H9 (cell line): Measurements from ENCODE around the gene STK38. TPM values are rescaled to one million over a fixed set of nuclear protein-coding genes. Genes with fewer than 3 reads are reported as not detected.

Experiments
- DNase-seq: peaks from one replicate; pipeline ENCODE4 v3.0.0-alpha.2; 2017
- H2AFZ ChIP-seq: one replicate; pipeline ENCODE4 v1.6.1; 2013; ENCODE audit warnings: mild to moderate bottlenecking, low read length, control low read depth, moderate library complexity
- H2AK5ac ChIP-seq: 2 replicates; pipeline ENCODE4 v1.6.1; 2013; ENCODE audit warnings: low read length, control low read depth, mixed read lengths; ENCODE audit not compliant: insufficient read length
- H2BK120ac ChIP-seq: one replicate; pipeline ENCODE4 v1.6.1; 2013; ENCODE audit warnings: low read depth, mild to moderate bottlenecking, low read length, control low read depth, inconsistent platforms; ENCODE audit not compliant: poor library complexity, severe bottlenecking
- H2BK12ac ChIP-seq: 2 replicates; pipeline ENCODE4 v1.6.1; 2013; ENCODE audit warnings: low read length, control low read depth, mixed read lengths, low read depth; ENCODE audit not compliant: insufficient read length
- H2BK15ac ChIP-seq: 2 replicates; pipeline ENCODE4 v1.6.1; 2013; ENCODE audit warnings: low read depth, low read length, control low read depth
- H2BK20ac ChIP-seq: one replicate; pipeline ENCODE4 v1.6.1; 2013; ENCODE audit warnings: low read depth, mild to moderate bottlenecking, low read length, control low read depth, inconsistent platforms; ENCODE audit not compliant: poor library complexity, severe bottlenecking
- H2BK5ac ChIP-seq: 2 replicates; pipeline ENCODE4 v1.6.1; 2013; ENCODE audit warnings: low read length, control low read depth, mixed read lengths; ENCODE audit not compliant: insufficient read length
- H3K14ac ChIP-seq: 2 replicates; pipeline ENCODE4 v1.6.1; 2013; ENCODE audit warnings: low read length, control low read depth; ENCODE audit not compliant: insufficient read depth
- H3K18ac ChIP-seq: 2 replicates; pipeline ENCODE4 v1.6.1; 2013; ENCODE audit warnings: low read depth, mild to moderate bottlenecking, mixed read lengths, low read length, control low read depth; ENCODE audit not compliant: insufficient read length
- H3K23ac ChIP-seq: 2 replicates; pipeline ENCODE4 v1.6.1; 2013; ENCODE audit warnings: low read length, control low read depth, mixed read lengths, low read depth; ENCODE audit not compliant: insufficient read length
- H3K23me2 ChIP-seq: 2 replicates; pipeline ENCODE4 v1.6.1; 2013; ENCODE audit warnings: low read depth, mild to moderate bottlenecking, mixed read lengths, low read length, control low read depth; ENCODE audit not compliant: insufficient read length, poor library complexity, severe bottlenecking
- H3K27ac ChIP-seq: 2 replicates; pipeline ENCODE4 v1.5.1; 2013; ENCODE audit warnings: low read length, control low read depth, mixed read lengths, low read depth; ENCODE audit not compliant: insufficient read length
- H3K27me3 ChIP-seq: 2 replicates; pipeline ENCODE4 v1.6.1; 2013; ENCODE audit warnings: low read length, control low read depth, inconsistent platforms; ENCODE audit not compliant: insufficient read depth
- H3K4ac ChIP-seq: 2 replicates; pipeline ENCODE4 v1.6.1; 2013; ENCODE audit warnings: low read depth, mild to moderate bottlenecking, control low read depth, inconsistent platforms, low read length, moderate library complexity
- H3K4me1 ChIP-seq: 2 replicates; pipeline ENCODE4 v1.6.1; 2013; ENCODE audit warnings: low read length, control low read depth, inconsistent platforms; ENCODE audit not compliant: insufficient read depth
- H3K4me2 ChIP-seq: 2 replicates; pipeline ENCODE4 v1.6.1; 2013; ENCODE audit warnings: low read length, control low read depth, mixed read lengths; ENCODE audit not compliant: insufficient read length, insufficient read depth
- H3K56ac ChIP-seq: 2 replicates; pipeline ENCODE4 v1.6.1; 2013; ENCODE audit warnings: low read depth, mild to moderate bottlenecking, mixed read lengths, low read length, control low read depth; ENCODE audit not compliant: insufficient read length
- H3K79me1 ChIP-seq: 2 replicates; pipeline ENCODE4 v1.6.1; 2013; ENCODE audit warnings: low read depth, mild to moderate bottlenecking, moderate library complexity, low read length, control low read depth, inconsistent platforms; ENCODE audit not compliant: insufficient read depth, poor library complexity, severe bottlenecking
- H3K79me2 ChIP-seq: 2 replicates; pipeline ENCODE4 v1.6.1; 2013; ENCODE audit warnings: low read length, control low read depth, inconsistent platforms; ENCODE audit not compliant: insufficient read depth
- H3K9ac ChIP-seq: 2 replicates; pipeline ENCODE4 v1.6.1; 2013; ENCODE audit warnings: low read length, control low read depth, mixed read lengths; ENCODE audit not compliant: insufficient read length; ENCODE audit errors: extremely low read depth
- H3K9me3 ChIP-seq: one replicate; pipeline ENCODE4 v1.6.1; 2013; ENCODE audit warnings: low read depth, low read length, inconsistent platforms; ENCODE audit not compliant: control insufficient read depth
- H3T11ph ChIP-seq: one replicate; pipeline ENCODE4 v1.6.1; 2013; ENCODE audit warnings: mild to moderate bottlenecking, low read length, control low read depth, inconsistent platforms
- H4K20me1 ChIP-seq: one replicate; pipeline ENCODE4 v1.6.1; 2013; ENCODE audit not compliant: control insufficient read depth, insufficient read length, insufficient read depth
- H4K5ac ChIP-seq: 2 replicates; pipeline ENCODE4 v1.6.1; 2013; ENCODE audit warnings: low read depth, mild to moderate bottlenecking, mixed read lengths, low read length, control low read depth; ENCODE audit not compliant: insufficient read length
- H4K8ac ChIP-seq: replicated peaks from 2 replicates; pipeline ENCODE4 v1.6.1; 2013; ENCODE audit warnings: low read length, control low read depth, mixed read lengths, low read depth; ENCODE audit not compliant: insufficient read length
- H4K91ac ChIP-seq: 2 replicates; pipeline ENCODE4 v1.6.1; 2013; ENCODE audit warnings: low read depth, mild to moderate bottlenecking, moderate library complexity, mixed read lengths, low read length, control low read depth; ENCODE audit not compliant: insufficient read length
- H3K27ac Mint-ChIP-seq, 3 experiments: 2 replicates in 2 of 3; 3 replicates in 1 of 3; pipeline ENCODE4 v1.8.0; 2020 to 2021; ENCODE audit warnings: mixed read lengths in 3 of 3, mild to moderate bottlenecking in 1 of 3, moderate library complexity in 1 of 3
- H3K27me3 Mint-ChIP-seq: 2 replicates; pipeline ENCODE4 v1.8.0; 2021; ENCODE audit warnings: low read depth, mild to moderate bottlenecking, moderate library complexity, mixed read lengths
- H3K36me3 Mint-ChIP-seq, 3 experiments: 2 replicates in 2 of 3; 3 replicates in 1 of 3; pipeline ENCODE4 v1.8.0; 2020 to 2021; ENCODE audit warnings: low read depth in 3 of 3, mixed read lengths in 3 of 3; ENCODE audit not compliant: insufficient read depth in 1 of 3
- H3K4me1 Mint-ChIP-seq, 2 experiments: 2 replicates each; pipeline ENCODE4 v1.8.0; 2020; ENCODE audit warnings: mixed read lengths in 2 of 2
- H3K4me3 Mint-ChIP-seq, 2 experiments: 2 replicates in 1 of 2; 3 replicates in 1 of 2; pipeline ENCODE4 v1.8.0; 2020 to 2021; ENCODE audit warnings: mild to moderate bottlenecking in 2 of 2, mixed read lengths in 2 of 2, moderate library complexity in 1 of 2
- H3K9me3 Mint-ChIP-seq, 2 experiments: 2 replicates in 1 of 2; 3 replicates in 1 of 2; pipeline ENCODE4 v1.8.0; 2020; ENCODE audit warnings: mild to moderate bottlenecking in 2 of 2, mixed read lengths in 2 of 2, moderate library complexity in 1 of 2
- WGBS: extraction: QIAGEN DNeasy Blood & Tissue Kit; methylation state at CpG from one replicate; pipeline ENCODE4 v1.1.7; 2013; ENCODE audit warnings: missing lambda C conversion rate, low lambda C conversion rate, mixed read lengths; ENCODE audit not compliant: insufficient read length; ENCODE audit errors: extremely low coverage; 5-methylcytosine and 5-hydroxymethylcytosine counted together
- total RNA-seq: library from RNA; stranded (reverse); gene quantifications from 2 replicates; pipeline ENCODE4 v1.2.1, GENCODE V29; 2021
- TF ChIP-seq, protein P1 (sequence below): fragments of 200-600 bp; sonication (generic); conservative IDR thresholded peaks from 3 replicates; pipeline ENCODE4 v1.8.0; 2021; ENCODE audit warnings: antibody characterized with exemption, mild to moderate bottlenecking

The STK38 gene
- total RNA-seq, 1 experiment from 2014 or later: 17.5 TPM

DNA sequence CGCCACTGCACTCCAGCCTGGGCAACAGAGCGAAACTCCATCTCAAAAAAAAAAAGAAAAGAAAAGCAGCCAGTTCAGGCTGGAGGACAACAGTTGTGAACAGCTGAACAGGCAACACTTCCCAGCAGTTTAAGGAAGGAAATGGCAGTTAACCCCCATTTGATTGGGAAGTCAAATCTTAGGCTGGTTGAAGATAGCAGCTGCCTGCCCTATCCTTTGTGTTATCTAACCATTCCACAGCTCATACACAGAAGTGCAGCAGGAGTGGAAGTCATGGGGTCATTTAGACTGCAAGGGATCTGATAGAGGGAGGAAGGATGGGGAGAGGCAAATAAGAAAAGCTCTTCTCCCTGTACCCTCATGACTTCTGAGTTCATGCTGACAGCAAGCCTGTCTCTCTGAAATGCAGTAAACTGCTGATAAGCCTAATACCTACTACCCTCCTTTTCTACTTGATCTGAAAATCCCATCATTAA is 69.2 kb downstream of the STK38 start:
- no peak overlapping the region; a peak in 2 of 7 replicates for H3K27ac Mint-ChIP-seq
- Histone ChIP-seq H3K79me2 (no peaks in the 10 kb centered on the region), H2BK120ac (no peak overlapping the region), H3K27me3 (no peaks in the 10 kb centered on the region), H3K9me3 (no peaks in the 10 kb centered on the region), H3K9ac (no peak overlapping the region), H4K20me1 (no peaks in the 10 kb centered on the region), H3K56ac (no peak overlapping the region), H2BK5ac (no peak overlapping the region), H2BK15ac (no peak overlapping the region), H4K8ac (no peak overlapping the region), H3K27ac (no peak overlapping the region), H3K23me2 (no peaks in the 10 kb centered on the region), H3K14ac (no peak overlapping the region), H4K91ac (no peak overlapping the region), H3T11ph (no peak overlapping the region), H2AFZ (no peak overlapping the region), H2AK5ac (no peak overlapping the region), H3K4me1 (no peaks in the 10 kb centered on the region), H3K23ac (no peak overlapping the region), H2BK12ac (no peak overlapping the region), H3K4me2 (no peak overlapping the region), H4K5ac (no peak overlapping the region), H2BK20ac (no peak overlapping the region), H3K18ac (no peak overlapping the region), H3K4ac (no peak overlapping the region), H3K79me1 (no peaks in the 10 kb centered on the region)
- H3K36me3 Mint-ChIP-seq: peaks cover 5 to 30% (median 21%) of the 10 kb centered on the region in 3 experiments; a peak in 5 of 7 replicates
- no CpG with 5 or more reads among the region's 2 CpGs for WGBS
- TF ChIP-seq, protein P1, sequence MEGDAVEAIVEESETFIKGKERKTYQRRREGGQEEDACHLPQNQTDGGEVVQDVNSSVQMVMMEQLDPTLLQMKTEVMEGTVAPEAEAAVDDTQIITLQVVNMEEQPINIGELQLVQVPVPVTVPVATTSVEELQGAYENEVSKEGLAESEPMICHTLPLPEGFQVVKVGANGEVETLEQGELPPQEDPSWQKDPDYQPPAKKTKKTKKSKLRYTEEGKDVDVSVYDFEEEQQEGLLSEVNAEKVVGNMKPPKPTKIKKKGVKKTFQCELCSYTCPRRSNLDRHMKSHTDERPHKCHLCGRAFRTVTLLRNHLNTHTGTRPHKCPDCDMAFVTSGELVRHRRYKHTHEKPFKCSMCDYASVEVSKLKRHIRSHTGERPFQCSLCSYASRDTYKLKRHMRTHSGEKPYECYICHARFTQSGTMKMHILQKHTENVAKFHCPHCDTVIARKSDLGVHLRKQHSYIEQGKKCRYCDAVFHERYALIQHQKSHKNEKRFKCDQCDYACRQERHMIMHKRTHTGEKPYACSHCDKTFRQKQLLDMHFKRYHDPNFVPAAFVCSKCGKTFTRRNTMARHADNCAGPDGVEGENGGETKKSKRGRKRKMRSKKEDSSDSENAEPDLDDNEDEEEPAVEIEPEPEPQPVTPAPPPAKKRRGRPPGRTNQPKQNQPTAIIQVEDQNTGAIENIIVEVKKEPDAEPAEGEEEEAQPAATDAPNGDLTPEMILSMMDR: no peak
- no peak overlapping the region for H3K4me3 Mint-ChIP-seq
- DNase-seq: no peak
- no peaks in the 10 kb centered on the region for H3K4me1 Mint-ChIP-seq
- H3K9me3 Mint-ChIP-seq: no peaks in the 10 kb centered on the region
- H3K27me3 Mint-ChIP-seq: no peaks in the 10 kb centered on the region
